ENCODE data around the gene SAMM50.
A peak's percentile ranks its signal among the peaks of the same experiment; 100 is the strongest.

Gene SAMM50

DNA sequence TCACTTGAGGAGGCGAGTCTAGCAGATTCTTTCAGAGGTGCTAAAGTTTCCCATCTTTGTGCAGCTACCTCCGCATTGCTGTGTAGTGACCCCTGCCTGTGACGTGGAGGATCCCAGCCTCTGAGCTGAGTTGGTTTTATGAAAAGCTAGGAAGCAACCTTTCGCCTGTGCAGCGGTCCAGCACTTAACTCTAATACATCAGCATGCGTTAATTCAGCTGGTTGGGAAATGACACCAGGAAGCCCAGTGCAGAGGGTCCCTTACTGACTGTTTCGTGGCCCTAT is 8.9 kb upstream of the SAMM50 start:
- Histone ChIP-seq H3K4me3 (ENCODE audit: low read depth, low read length) (no peak overlapping the region), H3K27me3 (replicated peaks) (no peaks in the 10 kb centered on the region), H3K36me3 (replicated peaks) (peaks cover 17% of the 10 kb centered on the region), H3K27ac (no peak overlapping the region)
- no peak for DNase-seq
- TF ChIP-seq, protein P1, sequence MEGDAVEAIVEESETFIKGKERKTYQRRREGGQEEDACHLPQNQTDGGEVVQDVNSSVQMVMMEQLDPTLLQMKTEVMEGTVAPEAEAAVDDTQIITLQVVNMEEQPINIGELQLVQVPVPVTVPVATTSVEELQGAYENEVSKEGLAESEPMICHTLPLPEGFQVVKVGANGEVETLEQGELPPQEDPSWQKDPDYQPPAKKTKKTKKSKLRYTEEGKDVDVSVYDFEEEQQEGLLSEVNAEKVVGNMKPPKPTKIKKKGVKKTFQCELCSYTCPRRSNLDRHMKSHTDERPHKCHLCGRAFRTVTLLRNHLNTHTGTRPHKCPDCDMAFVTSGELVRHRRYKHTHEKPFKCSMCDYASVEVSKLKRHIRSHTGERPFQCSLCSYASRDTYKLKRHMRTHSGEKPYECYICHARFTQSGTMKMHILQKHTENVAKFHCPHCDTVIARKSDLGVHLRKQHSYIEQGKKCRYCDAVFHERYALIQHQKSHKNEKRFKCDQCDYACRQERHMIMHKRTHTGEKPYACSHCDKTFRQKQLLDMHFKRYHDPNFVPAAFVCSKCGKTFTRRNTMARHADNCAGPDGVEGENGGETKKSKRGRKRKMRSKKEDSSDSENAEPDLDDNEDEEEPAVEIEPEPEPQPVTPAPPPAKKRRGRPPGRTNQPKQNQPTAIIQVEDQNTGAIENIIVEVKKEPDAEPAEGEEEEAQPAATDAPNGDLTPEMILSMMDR (IDR thresholded peaks at IDR 0.05; ENCODE audit: low read depth, low read length, missing control alignments) = peak; percentile 7
- in situ Hi-C loops (cut with HindIII; ENCODE audit: low pct_ligation_motif_present, low sequenced_read_pairs) = no loop called here

DNA sequence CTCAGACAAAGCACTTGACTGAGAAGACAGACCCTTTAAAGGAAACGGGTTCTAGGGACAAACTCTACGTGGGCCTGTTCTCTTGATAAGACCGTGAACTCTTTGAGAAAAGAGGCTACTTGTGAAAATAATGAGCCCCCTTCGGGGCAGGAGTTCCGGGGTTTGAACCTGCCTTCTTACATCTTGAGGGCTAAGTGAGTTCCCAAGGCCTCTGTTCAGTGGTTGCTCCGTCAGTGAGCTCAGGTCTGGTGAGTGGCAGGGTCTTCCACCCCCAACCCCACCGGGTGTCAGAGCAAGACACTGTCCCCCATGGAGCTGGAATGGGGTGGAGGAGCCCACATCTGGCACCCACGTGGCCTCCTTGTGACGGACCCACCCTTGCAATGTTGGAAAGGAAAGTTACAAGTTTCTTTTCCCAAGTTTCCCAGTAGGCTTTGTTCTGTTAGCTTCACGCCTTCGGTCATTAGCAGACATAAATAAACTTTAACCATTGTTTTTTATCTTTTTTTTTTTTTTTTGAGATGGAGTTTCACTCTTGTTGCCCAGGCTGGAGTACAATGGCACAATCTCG is 6.3 kb upstream of the SAMM50 start:
- H3K27ac ChIP-seq = no peak overlapping the region
- H3K27me3 ChIP-seq (replicated peaks) = no peaks in the 10 kb centered on the region
- no peak for DNase-seq
- H3K4me3 ChIP-seq (ENCODE audit: low read depth, low read length) = no peak overlapping the region
- TF ChIP-seq, protein P1 (IDR thresholded peaks at IDR 0.05; ENCODE audit: low read depth, low read length, missing control alignments) = no peak
- peaks cover 9% of the 10 kb centered on the region for H3K36me3 ChIP-seq (replicated peaks)
- in situ Hi-C loops (cut with HindIII; ENCODE audit: low pct_ligation_motif_present, low sequenced_read_pairs) = no loop called here

DNA sequence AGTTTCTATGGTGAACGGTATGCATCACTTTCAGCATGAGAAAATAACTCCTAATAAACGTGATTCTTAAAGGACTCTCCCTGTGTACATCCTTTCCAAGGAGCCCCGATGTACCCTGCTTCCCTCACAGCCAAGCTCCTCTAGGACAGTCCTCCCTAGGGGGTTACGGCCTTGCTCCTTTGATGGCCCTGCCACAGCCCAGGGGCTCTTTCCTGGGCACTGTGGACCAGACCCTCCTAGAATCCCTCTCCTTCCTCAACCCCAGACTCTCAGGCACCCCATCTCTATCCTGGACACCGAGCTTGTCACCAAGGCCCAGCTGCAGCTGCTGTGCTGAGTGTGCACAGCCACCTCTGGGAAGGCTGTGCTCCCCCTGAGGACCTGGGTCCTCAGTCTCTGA is 3.9 kb upstream of the SAMM50 start:
- TF ChIP-seq, protein P1 (IDR thresholded peaks at IDR 0.05; ENCODE audit: low read depth, low read length, missing control alignments) = no peak
- in situ Hi-C loops (cut with HindIII; ENCODE audit: low pct_ligation_motif_present, low sequenced_read_pairs) = no loop called here
- peaks cover 4% of the 10 kb centered on the region for H3K36me3 ChIP-seq (replicated peaks)

DNA sequence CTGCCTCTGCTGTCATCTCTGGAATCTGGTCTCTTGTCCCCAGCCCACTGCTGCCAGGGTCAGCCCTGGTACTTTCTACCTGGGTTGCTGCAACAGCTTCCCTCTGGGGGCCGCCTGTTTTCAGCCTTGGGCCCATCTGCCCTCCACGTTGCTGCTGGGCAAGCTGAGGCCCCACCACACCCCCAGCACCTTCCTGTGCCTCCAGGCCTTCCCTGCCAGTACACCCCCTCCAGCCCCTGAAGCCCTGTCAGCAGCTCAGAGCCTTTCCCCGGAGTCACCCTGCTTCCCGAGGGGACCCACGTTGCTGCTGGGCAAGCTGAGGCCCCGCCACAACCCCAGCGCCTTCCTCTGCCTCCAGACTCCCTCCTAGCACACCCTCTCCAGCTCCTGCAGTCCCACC is 3.3 kb upstream of the SAMM50 start:
- in situ Hi-C loops (cut with HindIII; ENCODE audit: low pct_ligation_motif_present, low sequenced_read_pairs) = no loop called here
- TF ChIP-seq, protein P1 (IDR thresholded peaks at IDR 0.05; ENCODE audit: low read depth, low read length, missing control alignments) = no peak

More for the DNA sequence above, 3.9 kb upstream of the SAMM50 start:
- no peak for DNase-seq
- Histone ChIP-seq H3K27ac (no peak overlapping the region), H3K27me3 (replicated peaks) (no peaks in the 10 kb centered on the region), H3K4me3 (ENCODE audit: low read depth, low read length) (no peak overlapping the region)

DNA sequence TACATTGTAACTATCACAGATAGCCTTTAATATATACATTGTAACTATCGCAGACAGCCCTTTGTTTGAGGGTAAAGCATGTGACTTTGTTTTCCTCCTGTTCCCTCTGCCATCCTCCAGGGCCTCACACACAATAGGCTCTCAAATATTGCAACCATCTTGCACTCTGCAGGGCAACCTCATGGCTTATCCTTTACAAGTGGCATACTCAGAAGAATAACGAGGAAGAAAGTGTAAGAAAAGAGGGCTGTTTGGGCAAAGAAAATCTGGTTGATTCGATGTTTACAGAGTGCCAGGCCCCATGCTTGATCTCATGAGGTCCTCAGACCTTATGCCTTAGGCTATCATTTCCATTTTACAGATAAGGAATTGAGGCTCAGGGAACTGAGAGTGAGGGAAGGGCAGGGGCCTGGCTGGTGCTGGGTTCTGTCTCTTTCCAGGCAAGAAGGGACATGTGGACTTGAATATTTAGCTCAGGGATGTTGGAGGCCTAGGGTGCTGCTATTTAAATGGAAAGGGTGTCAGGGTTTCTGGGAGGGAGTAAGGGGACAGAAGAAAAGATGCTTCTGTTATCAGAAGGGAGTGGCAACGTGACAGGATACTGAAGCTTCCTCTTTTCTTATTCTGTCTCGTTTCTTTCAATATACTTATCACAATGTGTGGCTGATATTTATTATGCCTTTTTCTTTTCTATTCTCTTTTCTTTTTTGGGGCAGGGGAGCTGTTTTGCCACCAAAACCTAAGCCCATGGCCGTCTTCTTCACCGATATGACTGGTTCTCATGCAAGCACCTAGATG is 1.1 kb upstream of the SAMM50 start:
- TF ChIP-seq, protein P1 (IDR thresholded peaks at IDR 0.05; ENCODE audit: low read depth, low read length, missing control alignments) = no peak
- Histone ChIP-seq H3K4me3 (ENCODE audit: low read depth, low read length) (peak overlapping the region; percentile 92), H3K36me3 (replicated peaks) (peaks cover 4% of the 10 kb centered on the region), H3K27ac (no peak overlapping the region), H3K27me3 (replicated peaks) (no peaks in the 10 kb centered on the region)
- in situ Hi-C loops (cut with HindIII; ENCODE audit: low pct_ligation_motif_present, low sequenced_read_pairs) = no loop called here
- DNase-seq = no peak

More for the DNA sequence above, 3.3 kb upstream of the SAMM50 start:
- DNase-seq = no peak
- Histone ChIP-seq H3K27ac (no peak overlapping the region), H3K4me3 (ENCODE audit: low read depth, low read length) (no peak overlapping the region), H3K36me3 (replicated peaks) (peaks cover 4% of the 10 kb centered on the region), H3K27me3 (replicated peaks) (no peaks in the 10 kb centered on the region)

All from brain microvascular endothelial cell (primary cell).